GM18873 (cell line): ENCODE data around the gene TOLLIP.

Experiments
- ATAC-seq: cut with Tn5 transposase; IDR thresholded peaks from one replicate; pipeline ENCODE4 v1.9.1; 2021; ENCODE audit warnings: mild to moderate bottlenecking, moderate library complexity, moderate number of reproducible peaks; ENCODE audit not compliant: unreplicated experiment, low FRiP score

The TOLLIP gene

DNA sequence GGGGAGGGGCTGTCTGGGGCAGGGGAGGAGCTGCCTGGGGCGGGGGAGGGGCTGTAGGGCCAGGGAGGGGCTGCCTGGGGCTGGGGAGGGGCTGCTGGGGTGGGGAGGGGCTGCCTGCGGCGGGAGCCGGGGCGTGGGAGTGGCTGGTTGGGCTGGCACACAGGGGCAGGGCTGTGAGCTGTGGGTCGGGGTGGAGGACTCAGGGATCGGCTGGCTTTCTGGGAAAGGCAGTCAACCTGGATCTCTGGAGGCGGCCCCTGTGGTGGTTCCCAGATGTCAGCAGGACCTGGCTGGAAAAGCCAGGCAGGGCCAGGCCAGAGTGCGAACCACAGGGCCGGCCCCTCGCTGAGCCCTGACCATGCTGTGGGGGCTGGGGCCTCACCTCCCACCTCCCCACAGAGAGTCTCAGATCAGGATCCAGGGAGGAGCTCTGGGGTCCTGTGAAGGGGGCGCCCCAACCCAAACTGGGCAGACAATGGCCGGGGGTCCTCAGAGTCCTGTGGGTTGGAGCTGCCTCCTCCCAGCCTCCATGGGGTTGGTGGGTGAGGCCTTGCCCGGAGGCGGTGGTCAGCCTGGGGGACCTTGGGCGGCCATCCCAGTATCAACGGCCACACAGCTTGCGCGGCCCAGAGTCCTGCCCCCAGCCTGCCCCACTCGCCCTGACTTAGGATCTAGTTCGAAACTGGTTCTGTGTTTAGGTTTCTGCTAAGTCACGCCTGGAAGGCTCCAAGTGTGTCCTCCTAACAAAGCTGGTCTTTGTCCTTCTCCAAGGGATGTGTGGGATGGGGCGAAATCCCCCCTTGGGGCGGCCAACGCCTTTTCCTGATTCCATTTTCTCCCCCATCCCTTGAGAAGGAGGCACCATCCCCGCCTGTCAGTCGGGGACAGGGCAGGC, 84.7 kb downstream of the TOLLIP start:
- ATAC-seq: no peak
